GM19043 (cell line): ENCODE results near the gene TEK.

ENCODE experiments used
- ATAC-seq: cut with Tn5 transposase; IDR thresholded peaks from one replicate; pipeline ENCODE4 v1.9.1; 2021; ENCODE audit warnings: low read depth; ENCODE audit not compliant: unreplicated experiment

Gene TEK

DNA sequence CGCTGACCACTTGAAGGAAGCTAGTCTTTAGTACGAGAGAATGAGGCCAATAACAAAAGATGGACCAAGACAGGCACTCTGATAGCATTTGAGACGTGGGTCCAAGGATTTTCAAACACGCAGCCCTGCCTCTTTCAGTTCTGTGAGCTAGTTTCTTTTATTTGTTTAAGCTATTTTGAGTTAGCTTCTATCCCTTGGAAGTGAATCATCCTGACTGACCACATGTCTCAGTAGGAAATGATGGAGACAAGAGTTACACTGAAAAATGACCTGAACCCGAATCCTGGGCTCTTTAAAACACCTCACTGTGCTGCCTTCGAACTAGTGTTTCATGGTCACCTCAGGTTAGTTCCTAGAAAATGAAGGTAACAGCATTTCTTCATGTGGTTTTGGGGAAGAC lies 9.9 kb downstream of the TEK start:
- no peak for ATAC-seq

GRCh38 chr9:27124151-27124550 lies 15.1 kb downstream of the TEK start:
- ATAC-seq = no peak

- no peak for ATAC-seq
Observed at GRCh38 chr9:27125030-27125429, 16.0 kb downstream of the TEK start.

- no peak for ATAC-seq
Observed at GRCh38 chr9:27125936-27126335, 16.9 kb downstream of the TEK start.

DNA sequence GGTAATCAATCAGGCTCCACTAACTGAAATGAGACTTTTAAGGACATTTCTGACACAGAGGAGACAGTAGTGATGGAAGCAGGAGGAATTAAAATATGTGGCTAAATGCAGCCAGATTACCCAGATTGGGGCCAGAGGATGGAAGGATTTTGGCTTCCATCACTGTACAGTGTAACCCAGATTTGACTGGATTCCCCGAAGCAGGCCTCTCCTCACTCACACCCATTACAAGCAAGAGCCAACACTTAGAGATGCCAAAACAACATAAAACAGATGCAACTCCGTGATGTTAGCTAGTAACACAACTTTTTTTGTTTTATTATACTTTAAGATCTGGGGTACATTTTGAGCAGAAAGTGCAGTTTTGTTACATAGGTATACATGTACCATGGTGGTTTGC lies 17.6 kb downstream of the TEK start:
- no peak for ATAC-seq

DNA sequence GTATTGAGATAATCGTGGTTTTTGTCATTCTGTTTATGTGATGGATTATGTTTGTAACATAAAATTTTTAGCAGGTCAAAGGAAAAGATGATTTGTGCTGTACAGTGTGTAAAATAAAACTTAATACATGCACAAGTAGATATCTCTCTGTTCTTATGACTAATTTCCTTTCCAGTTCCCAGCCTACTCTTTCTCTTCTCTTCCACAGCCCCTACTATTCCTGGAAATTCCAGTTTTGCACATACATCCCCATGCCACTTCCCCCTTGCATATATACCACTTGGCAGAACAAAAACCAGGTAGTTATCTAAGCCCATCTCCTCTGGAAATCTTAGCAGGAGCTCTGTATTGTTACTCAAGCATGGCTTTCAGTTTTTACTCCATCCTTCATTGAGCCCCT lies 20.2 kb downstream of the TEK start:
- ATAC-seq = no peak

DNA sequence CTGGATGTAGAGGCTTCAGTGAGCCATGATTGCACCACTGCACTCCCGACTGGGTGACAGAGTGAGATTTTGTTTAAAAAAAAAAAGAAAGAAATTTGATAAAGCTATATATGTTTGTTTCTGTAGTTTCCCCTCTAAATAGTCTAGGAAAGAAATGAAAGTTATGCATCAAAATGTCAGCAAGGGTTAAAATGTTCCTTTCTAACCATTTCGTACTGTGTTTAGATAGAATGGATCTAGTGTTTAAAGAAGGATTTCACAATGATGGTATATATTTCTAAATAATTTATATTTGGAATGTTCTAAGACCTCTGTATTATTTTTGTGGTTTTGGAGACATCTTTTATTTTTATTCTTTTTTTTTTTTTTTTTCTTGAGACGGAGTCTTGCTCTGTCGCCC lies 22.7 kb downstream of the TEK start:
- no peak for ATAC-seq

DNA sequence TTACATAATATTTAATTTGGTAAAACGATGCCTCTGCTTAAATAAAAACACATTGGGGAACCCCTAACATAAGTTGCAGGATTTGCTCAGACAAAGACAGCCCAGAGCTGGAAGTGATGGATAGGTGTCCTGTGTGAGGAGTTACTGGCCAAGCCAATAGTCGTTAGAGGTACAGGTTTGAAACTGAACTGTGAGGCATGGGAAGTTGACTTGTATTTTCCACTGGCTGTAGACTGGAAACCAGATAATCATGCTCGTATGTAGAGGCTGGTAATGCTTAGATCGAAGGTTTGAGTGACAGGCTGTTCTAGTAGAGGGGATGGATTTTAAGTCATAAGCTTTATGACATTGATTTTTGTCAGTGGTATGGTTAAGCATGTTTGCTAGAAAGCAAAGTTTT lies 24.8 kb downstream of the TEK start:
- ATAC-seq = no peak

DNA sequence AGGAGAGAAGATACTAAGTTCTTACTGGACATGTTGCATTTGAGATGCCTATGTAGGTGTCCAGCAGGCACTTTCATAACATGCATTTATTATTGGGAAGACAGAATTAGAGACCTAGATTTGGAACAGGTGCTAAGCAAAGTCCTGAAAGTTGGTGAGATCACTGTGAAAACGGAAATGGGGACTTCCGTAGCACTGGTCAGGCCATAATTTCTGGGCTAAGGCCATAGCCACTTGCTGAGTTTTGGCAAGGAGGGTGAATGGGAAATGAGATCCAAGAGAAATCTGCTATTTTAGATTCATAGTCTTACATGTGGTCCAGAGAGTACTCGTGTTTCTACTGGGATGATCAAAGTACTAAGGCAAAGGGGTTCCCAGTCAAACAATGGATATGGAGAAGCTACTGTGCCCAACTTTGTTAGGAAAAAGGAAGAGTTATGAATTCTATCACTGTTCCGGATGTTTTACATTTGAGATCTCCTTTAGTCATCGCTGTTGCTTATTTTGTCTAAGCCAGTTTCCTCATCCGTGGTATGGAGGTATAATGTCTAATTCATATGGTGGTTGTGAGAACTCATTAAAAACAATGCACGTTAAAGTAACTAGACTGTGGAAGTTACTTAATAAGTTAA lies 33.4 kb downstream of the TEK start:
- ATAC-seq = no peak

DNA sequence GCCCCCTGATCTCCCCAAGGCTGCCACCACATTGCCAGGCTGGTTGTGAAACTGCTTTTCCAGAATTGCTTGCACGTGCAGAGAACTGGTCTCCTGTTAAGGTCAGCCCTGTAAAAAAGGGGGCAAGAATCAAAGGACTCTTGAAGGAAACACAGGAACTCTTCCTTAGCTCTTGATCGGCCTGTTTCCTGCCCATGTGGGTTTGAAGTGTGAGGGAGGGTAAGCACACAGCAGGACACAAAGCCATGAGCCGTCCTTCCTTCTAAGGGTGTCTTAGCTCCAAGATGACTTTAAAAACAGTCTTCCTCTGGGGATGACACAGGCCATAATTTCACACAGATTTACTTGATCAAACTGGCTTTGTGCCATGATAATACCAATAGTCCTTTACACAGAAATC lies 36.1 kb downstream of the TEK start:
- no peak for ATAC-seq

GRCh38 chr9:27149651-27150050 lies 40.6 kb downstream of the TEK start:
- ATAC-seq = no peak

DNA sequence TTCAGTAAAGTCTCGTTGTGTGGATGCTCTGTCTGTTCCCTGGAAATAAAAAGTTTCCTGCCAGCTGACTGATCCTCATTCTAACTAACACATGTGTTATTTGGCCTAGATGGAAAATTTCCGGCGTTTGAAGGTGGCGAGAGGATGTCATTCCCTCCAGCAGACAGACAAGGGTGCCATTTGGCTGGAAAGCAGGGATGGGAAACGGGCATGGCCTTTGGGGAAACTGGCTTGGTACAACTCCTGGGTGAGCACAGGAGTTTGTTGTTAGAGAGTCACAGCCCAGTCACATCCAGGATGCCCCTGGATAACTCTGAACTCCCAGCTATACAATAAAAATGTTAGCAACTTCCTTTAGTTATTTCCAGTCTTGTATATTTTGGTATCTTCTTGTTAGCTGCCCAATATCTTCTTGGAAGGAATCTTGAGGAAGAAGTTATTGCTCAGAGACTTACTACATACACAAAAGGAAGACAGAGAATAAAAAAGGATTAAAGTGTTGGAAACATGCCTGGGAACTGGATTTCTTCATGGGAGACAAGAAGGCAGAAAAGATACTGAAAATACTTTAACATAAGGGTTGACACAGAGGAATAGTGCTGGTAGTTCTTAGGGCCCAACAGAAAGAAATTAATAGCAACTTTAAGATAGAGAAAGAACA lies 41.9 kb downstream of the TEK start:
- ATAC-seq = no peak

DNA sequence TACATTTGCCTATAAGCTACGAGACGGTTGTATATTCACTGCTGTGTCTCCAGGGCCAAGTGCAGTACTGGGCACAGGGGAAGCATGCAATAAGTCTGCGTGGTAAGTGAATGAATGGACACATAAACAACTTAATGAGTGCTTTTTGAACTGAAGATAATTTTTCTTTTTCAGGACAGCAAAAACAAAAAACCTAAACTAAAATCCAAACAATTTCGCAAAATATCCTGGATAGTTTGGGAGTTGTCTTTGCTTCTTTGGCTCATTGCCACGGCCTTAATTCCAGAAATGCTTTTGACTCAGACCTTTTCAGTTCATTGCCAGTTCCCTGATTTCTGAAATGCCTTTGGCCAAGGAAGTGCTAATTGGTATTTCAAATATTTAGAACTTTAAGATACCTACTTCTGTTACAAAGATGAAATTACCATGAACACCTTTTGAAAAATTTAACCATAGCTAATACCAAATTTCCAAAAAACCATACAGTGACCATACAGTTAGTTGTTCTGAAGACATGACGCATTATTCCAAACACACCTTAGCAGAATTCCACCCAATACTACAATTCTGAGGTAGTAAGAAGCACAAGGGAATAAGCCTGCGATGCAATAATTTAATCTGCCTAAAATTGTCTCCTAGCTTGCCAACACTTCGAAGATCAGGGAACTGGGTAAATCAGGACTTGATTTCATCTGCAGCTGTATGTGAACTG lies 42.8 kb downstream of the TEK start:
- ATAC-seq = no peak

DNA sequence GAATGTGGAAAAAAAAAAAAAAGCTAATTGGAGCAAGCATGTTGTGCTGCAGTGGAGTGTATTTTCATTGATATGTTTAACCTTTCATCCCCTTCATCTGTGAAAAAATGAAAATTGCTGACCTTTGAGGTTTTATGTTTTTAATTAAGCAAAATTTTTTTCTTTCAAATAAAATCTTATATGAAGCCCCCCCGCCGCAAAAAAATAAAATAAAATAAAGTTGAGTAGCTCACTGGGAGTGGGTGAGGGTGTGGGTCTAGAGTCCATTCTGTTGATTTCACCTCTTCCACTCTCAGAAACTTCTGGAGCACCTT lies 43.3 kb downstream of the TEK start:
- ATAC-seq = no peak

DNA sequence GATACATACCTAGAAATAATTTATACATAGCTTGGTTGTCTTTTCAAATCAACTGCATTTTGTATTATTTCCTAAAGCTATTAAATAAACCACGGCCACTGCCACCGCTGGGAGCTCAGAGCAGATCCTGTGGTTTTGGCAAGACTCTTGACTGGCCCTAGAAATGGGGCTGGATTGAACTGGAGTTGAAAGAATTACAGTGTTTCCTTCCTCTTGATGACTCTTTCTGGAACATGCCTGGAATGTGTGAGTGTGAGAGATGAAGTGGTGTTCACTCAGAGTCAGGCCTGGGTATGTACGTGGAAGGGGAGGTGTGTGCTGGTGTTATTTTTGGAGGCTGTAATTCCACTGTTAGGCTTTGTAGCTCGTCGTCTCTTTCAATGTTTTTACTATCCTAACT lies 45.9 kb downstream of the TEK start:
- ATAC-seq = no peak

DNA sequence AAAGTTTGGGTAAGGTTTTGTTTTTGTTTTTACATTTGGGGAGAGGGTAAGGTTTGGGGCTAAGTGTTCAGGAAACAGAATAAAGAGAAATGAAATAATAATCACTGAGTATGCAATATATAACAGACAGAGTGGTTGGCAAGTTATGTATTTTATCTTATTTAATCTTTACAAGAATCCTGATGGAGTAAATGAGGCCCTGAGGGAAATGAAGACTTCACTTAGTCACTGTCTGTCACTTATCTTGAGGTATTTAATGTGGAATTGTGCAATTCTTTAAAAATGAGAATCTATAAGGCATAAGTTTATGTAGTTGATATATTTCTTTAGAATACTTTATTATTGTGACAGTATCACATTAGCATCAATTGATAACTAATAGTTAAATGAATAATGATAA lies 48.1 kb downstream of the TEK start:
- ATAC-seq = no peak

GRCh38 chr9:27157736-27158135 lies 48.7 kb downstream of the TEK start:
- no peak for ATAC-seq

- ATAC-seq = no peak
Observed at GRCh38 chr9:27160636-27161035, 51.6 kb downstream of the TEK start.

DNA sequence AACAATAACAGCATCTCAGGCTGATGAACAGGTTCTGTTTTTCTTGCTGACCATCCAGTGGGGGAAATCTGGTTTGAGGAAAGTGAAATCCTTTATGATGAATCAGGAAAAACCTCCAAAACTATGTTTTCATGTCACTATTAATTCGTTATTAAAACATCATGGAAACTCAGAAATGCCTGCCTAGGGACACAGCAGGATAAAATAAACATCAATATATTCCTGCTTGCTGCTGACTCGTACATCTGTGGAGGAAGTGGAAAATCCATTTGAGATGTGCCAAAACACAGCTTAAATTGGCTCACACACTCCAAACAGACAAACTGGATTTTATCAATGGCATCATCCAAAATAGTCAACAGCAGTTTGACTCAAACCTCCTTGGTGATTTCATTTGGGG lies 53.0 kb downstream of the TEK start:
- no peak for ATAC-seq

GRCh38 chr9:27165068-27165467 lies 56.0 kb downstream of the TEK start:
- no peak for ATAC-seq

DNA sequence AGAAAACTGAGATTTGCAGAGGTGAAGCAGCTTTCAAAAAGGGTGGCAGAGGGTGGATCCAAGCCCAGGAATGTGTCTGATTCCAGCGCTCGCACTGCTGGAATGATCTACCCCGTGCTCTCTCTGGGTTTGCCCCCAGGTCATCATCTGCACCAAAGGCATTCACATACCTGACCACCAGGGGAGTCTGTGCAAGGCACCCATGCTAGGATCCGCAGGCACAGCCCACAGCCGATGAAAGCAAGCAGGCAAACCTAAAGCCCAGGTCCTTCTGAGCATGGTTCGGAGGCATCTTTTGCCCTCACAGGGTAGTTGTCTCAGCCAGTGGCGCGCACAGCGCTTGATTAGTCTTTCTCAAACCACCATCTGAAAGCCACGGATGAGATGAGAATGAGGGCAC lies 56.6 kb downstream of the TEK start:
- ATAC-seq = no peak

DNA sequence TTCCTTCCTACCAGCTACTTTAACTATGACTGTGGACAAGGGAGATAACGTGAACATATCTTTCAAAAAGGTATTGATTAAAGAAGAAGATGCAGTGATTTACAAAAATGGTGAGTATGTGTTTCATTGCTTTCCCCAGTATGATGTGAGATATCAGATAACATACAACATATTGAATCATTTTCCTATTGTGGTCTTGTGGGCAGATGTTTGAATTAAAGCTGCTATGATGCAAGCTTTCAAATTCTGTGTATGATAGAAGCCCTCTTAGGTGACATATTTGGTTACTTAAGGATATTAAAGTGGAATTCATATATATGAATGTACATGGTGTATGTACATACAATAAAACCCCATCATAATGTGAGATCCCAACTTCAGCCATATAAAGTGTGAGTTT lies 59.5 kb downstream of the TEK start:
- no peak for ATAC-seq
